Measurements from ENCODE around the gene SRD5A3.
A peak's percentile ranks its signal among the peaks of the same experiment; 100 is the strongest.

SRD5A3 gene

GRCh38 chr4:55398966-55399365 lies 52.9 kb downstream of the SRD5A3 start:
- in situ Hi-C loops (cut with HindIII; ENCODE audit: low sequenced_read_pairs) = no loop called here
- H3K4me3 ChIP-seq (ENCODE audit: low read depth, low read length) = peak overlapping the region; percentile 61
- TF ChIP-seq CTCF (IDR thresholded peaks at IDR 0.05; ENCODE audit: low read depth, low read length) = no peak
- no peak for DNase-seq (ENCODE audit: low read depth, low spot score)

- no peak for TF ChIP-seq CTCF (IDR thresholded peaks at IDR 0.05; ENCODE audit: low read depth, low read length)
- H3K4me3 ChIP-seq (ENCODE audit: low read depth, low read length) = no peak overlapping the region
- in situ Hi-C loops (cut with HindIII; ENCODE audit: low sequenced_read_pairs) = no loop called here
- DNase-seq (ENCODE audit: low read depth, low spot score) = no peak
Observed at GRCh38 chr4:55399581-55399980, 53.5 kb downstream of the SRD5A3 start.

- no peak for DNase-seq (ENCODE audit: low read depth, low spot score)
- in situ Hi-C loops (cut with HindIII; ENCODE audit: low sequenced_read_pairs) = no loop called here
Observed at GRCh38 chr4:55405073-55405472, 59.0 kb downstream of the SRD5A3 start.

GRCh38 chr4:55406545-55406944 lies 60.5 kb downstream of the SRD5A3 start:
- in situ Hi-C loops (cut with HindIII; ENCODE audit: low sequenced_read_pairs) = no loop called here

More at GRCh38 chr4:55405073-55405472, 59.0 kb downstream of the SRD5A3 start:
- no peak overlapping the region for H3K4me3 ChIP-seq (ENCODE audit: low read depth, low read length)
- TF ChIP-seq CTCF (IDR thresholded peaks at IDR 0.05; ENCODE audit: low read depth, low read length) = no peak

GRCh38 chr4:55407119-55407518 lies 61.1 kb downstream of the SRD5A3 start:
- TF ChIP-seq CTCF (IDR thresholded peaks at IDR 0.05; ENCODE audit: low read depth, low read length) = no peak
- no peak overlapping the region for H3K4me3 ChIP-seq (ENCODE audit: low read depth, low read length)
- DNase-seq (ENCODE audit: low read depth, low spot score) = no peak
- in situ Hi-C loops (cut with HindIII; ENCODE audit: low sequenced_read_pairs) = no loop called here

More at GRCh38 chr4:55406545-55406944, 60.5 kb downstream of the SRD5A3 start:
- no peak for DNase-seq (ENCODE audit: low read depth, low spot score)
- no peak for TF ChIP-seq CTCF (IDR thresholded peaks at IDR 0.05; ENCODE audit: low read depth, low read length)
- H3K4me3 ChIP-seq (ENCODE audit: low read depth, low read length) = no peak overlapping the region

GRCh38 chr4:55407764-55408163 lies 61.7 kb downstream of the SRD5A3 start:
- no peak for DNase-seq (ENCODE audit: low read depth, low spot score)
- in situ Hi-C loops (cut with HindIII; ENCODE audit: low sequenced_read_pairs) = no loop called here
- no peak overlapping the region for H3K4me3 ChIP-seq (ENCODE audit: low read depth, low read length)
- no peak for TF ChIP-seq CTCF (IDR thresholded peaks at IDR 0.05; ENCODE audit: low read depth, low read length)
